ENCODE data around the gene TNRC6A. TPM values are rescaled to one million over a fixed set of nuclear protein-coding genes. Genes with fewer than 3 reads are reported as not detected.

Gene TNRC6A
- total and polyA plus RNA-seq, 9 of the 15 experiments (the other 6 are each of a cell fraction or from before 2014, with no cell fraction given) = 3.4 to 32.1 (median 26.6) TPM

- Histone ChIP-seq H3K27me3 (ENCODE audit: control insufficient read depth in 2 of 2, insufficient read depth in 2 of 2, low read length in 2 of 2) (no peaks in the 10 kb centered on the region), H3K27ac (ENCODE audit: extremely low read depth, low read depth, low read length) (no peak overlapping the region), H3K79me2 (ENCODE audit: control insufficient read depth, insufficient read depth, low read length) (peaks cover 88% of the 10 kb centered on the region), H3K4me2 (ENCODE audit: insufficient read depth, low read length) (no peak overlapping the region), H2AFZ (ENCODE audit: low read depth, low read length) (no peak overlapping the region), H3K4me1 (replicated peaks in 1 of 2; ENCODE audit: control insufficient read depth in 2 of 2, insufficient read depth in 2 of 2, low read length in 2 of 2) (peaks cover 0 to 9% of the 10 kb centered on the region in 2 experiments; a peak in 3 of 5 replicates), H3K9ac (ENCODE audit: insufficient read depth in 1 of 2, low read depth in 2 of 2, low read length in 2 of 2) (no peak overlapping the region), H3K9me3 (replicated peaks; ENCODE audit: control insufficient read depth, insufficient read depth, low read depth, low read length) (no peaks in the 10 kb centered on the region), H3K4me3 (no peak overlapping the region), H3K36me3 (ENCODE audit: control insufficient read depth, insufficient read depth, low read length) (peaks cover 15% of the 10 kb centered on the region), H4K20me1 (replicated peaks; ENCODE audit: control insufficient read depth, insufficient read depth, low read length) (peaks cover 6% of the 10 kb centered on the region; the same call in 1 of the 2 replicates), H3K9me1 (ENCODE audit: control insufficient read depth, insufficient read depth, low read length) (no peaks in the 10 kb centered on the region)
- ATAC-seq = peak; percentile 31; the same call in 1 of the 3 replicates
- POLR2A ChIA-PET = interaction anchor here (1.1 kb wide), 1 partner anchor 39 kb away, joined by 3 read pairs; no protein-coding TSS in a partner anchor
- no TSS peak for BruUV-seq (replicated peaks)
- TF ChIP-seq CBFA2T3 (IDR thresholded peaks at IDR 0.05) = peak; percentile 60
- TF ChIP-seq SIN3B (IDR thresholded peaks at IDR 0.05; ENCODE audit: low read depth) = no peak
- TF ChIP-seq ARID1B (IDR thresholded peaks at IDR 0.05) = peak; percentile 48; the same call in 1 of the 2 replicates
- peak; percentile 30; the same call in 1 of the 2 replicates for TF ChIP-seq POLR2AphosphoS5 (IDR thresholded peaks at IDR 0.05; ENCODE audit: control insufficient read depth, insufficient read depth, low read depth, low read length)
- TF ChIP-seq TCF3 (CRISPR knock-in tag; IDR thresholded peaks at IDR 0.05) = peak; percentile 56; the same call in 1 of the 2 replicates
- TF ChIP-seq RNF2 (IDR thresholded peaks at IDR 0.05) = no peak
- no peak for TF ChIP-seq TFAP4 (CRISPR knock-in tag; IDR thresholded peaks at IDR 0.05; ENCODE audit: borderline replicate concordance)
- peak; percentile 65 for TF ChIP-seq STAT5A (IDR thresholded peaks at IDR 0.05; ENCODE audit: borderline replicate concordance, low read length)
- TF ChIP-seq FOSL1 (tag; conservative IDR thresholded peaks at IDR 0.05) = peak; percentile 44; the same call in 1 of the 2 replicates
- peak; percentile 39 for TF ChIP-seq CBFA2T2 (conservative IDR thresholded peaks at IDR 0.05)
- in situ Hi-C loops (cut with MboI) (no loop called here), intact Hi-C loops (cut with micrococcal nuclease) (no loop called here)
- DNase-seq (ENCODE audit: extremely low read depth in 1 of 4, low spot score in 3 of 4) = peak in 2 of 4 experiments; percentile 31 to 44
- CTCF ChIA-PET (ENCODE audit: low intra/inter-chr PET ratio) = no interaction called here
- FAIRE-seq = no peak
- 30% methylated on average over 3 of the region's 3 CpGs for WGBS (ENCODE audit: insufficient coverage, low coverage, missing lambda C conversion rate)
Measured at GRCh38 chr16:24753437-24753836, 24.0 kb downstream of the TNRC6A start.
